ENCODE results near the gene ISLR2.
"Not testable (repeated sequence)": the region's sequence is repeated elsewhere in the genome, so short reads cannot be mapped to it uniquely, and the experiment has no call there.

Gene ISLR2, protein sequence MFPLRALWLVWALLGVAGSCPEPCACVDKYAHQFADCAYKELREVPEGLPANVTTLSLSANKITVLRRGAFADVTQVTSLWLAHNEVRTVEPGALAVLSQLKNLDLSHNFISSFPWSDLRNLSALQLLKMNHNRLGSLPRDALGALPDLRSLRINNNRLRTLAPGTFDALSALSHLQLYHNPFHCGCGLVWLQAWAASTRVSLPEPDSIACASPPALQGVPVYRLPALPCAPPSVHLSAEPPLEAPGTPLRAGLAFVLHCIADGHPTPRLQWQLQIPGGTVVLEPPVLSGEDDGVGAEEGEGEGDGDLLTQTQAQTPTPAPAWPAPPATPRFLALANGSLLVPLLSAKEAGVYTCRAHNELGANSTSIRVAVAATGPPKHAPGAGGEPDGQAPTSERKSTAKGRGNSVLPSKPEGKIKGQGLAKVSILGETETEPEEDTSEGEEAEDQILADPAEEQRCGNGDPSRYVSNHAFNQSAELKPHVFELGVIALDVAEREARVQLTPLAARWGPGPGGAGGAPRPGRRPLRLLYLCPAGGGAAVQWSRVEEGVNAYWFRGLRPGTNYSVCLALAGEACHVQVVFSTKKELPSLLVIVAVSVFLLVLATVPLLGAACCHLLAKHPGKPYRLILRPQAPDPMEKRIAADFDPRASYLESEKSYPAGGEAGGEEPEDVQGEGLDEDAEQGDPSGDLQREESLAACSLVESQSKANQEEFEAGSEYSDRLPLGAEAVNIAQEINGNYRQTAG

DNA sequence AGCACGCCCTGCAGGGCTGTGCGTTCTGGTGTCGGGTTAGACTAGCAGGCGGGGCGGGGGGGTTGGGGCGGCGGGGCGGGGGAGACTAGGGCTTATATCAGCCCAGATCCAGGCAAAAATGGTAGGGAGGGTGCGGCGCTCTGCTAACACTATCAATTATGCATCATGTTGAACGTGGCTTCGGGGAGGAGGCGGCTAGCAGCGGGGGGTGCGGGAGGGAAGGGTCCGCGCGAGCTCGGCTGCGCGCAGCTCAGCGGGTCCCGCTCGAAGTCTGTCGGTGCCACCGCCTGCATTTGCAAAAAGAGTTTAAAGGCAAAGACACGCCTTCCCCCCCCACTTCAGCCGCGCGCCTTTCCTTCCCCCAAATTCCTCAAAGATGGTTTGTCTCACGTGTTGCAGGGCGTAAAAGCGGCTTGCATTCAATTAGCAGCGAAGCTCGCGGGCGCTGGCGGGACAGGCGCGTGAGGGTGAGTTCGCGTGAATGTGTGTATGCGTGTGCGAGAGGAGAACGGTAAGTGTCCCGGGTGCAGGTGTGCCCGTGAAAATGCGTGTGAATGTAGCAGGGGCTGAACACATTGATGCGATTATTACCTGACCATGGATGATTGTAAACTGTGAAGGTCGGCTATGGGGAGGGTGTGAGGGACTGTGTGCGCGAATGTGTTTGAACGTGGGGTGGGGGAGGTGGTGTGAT, at the start of gene ISLR2:
Gene ISLR2, plus strand, starts transcription at position 432 of the 694 bp plus-strand sequence. CDS start 2,169 bp downstream, outside the sequence.
- DNase-seq (ENCODE audit: low spot score): peak; percentile 27

DNA sequence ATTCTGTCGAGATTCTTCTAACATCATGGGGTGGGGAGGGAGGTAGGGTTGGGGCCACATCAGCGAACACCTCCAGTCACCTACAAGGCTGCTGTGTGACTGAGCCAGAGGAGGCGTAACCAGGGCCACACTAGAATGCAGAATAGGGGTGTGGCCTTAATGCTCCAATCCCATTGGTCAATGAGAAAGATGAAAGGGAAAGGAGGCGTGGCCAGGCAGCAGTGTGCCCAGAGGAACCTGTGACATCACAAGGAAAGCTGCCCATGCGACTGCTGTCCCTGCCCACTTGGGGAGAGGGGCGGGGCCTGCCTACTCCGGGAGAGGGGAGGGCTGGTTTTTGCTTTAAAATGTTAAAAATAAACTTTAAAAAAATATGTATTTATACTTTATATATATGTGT, 47.9 kb upstream of the ISLR2 start, which contains the start of gene GOLGA6A:
Gene GOLGA6A, minus strand, starts transcription at position 101 of the 400 bp plus-strand sequence. Its CDS starts 41 bp downstream, at position 60.
- DNase-seq (ENCODE audit: low spot score): not testable (repeated sequence)

DNA sequence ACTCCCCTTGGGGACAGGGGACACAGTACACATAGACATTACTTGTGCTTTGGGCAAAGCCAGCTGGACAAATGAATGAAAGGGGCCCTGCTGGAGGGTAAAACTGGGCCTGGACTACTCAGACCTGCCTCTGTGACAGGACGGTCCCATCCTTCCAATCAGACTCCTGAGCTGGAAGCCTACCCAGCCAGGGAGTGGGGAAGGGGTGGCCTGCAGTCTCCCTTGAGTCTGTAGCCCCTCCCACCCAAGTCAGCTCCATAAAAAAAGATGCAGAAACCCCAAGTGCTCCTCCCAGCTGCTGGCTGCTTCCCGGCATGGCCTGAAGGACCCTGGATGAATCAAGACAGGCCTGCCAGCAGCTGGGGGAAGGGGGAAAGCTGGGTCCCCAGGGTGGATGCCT, 35.8 kb upstream of the ISLR2 start:
- not testable (repeated sequence) for DNase-seq (ENCODE audit: low spot score)

DNA sequence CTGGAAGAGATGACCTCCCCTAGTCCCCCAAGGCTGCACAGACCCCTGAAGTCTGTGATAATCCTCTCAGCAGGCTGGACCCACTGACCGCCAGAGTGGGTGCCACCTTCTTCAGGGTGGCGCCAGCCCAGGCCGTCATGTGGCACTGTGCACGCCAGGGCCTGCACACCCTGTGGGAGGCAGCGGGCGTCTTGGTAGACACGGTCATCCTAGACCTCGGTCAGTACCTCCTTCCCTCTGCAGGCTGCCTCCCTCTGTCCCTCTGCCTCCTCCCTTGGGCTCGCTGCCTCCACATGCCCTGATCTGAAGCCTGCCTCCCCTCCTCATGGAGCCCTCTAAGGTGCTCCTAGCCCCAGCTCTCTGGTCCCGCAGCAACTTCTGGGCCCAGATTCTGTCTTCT, 34.8 kb upstream of the ISLR2 start:
- not testable (repeated sequence) for DNase-seq (ENCODE audit: low spot score)

- DNase-seq (ENCODE audit: low spot score): not testable (repeated sequence)
Observed at GRCh38 chr15:74096753-74097474, 33.5 kb upstream of the ISLR2 start.

DNA sequence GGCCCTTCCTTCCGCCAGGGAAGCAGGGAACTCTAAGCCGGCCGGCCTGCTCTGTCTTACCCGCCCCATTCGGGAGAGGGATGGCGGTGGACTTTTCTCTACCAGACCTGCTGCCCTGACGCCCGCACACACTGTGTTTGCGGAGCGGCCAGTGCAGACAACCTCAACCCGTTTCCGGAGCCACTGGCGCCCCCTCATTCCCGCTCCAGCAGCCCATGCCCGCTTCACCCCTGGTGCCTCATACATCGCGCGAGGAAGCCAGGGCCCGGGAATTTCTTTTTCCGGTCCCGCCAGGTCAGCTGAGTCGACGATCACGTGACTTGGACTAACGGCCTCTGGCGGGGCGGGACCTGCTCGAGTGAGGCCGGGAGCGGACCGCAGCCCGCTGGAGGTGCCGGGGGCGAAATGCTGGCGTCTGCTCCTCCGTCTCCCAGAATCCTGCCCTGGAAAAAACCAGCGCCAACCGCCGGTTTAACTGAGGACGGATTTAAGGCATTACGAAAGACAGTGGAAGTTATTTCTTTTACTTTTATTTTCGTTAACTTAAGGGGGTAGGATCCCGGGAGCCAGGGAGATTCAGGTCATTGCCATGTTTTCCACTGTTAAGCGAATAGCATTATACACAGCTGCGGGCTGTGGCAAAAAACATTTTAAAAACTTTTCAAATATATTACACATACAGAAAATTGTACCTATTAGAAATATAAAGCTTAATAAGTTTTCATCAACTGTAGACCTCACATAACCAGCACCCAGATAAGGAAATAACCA, 30.2 kb upstream of the ISLR2 start:
- peak; percentile 88 for DNase-seq (ENCODE audit: low spot score)

GRCh38 chr15:74108111-74108510, 22.3 kb upstream of the ISLR2 start:
- no peak for DNase-seq (ENCODE audit: low spot score)

DNA sequence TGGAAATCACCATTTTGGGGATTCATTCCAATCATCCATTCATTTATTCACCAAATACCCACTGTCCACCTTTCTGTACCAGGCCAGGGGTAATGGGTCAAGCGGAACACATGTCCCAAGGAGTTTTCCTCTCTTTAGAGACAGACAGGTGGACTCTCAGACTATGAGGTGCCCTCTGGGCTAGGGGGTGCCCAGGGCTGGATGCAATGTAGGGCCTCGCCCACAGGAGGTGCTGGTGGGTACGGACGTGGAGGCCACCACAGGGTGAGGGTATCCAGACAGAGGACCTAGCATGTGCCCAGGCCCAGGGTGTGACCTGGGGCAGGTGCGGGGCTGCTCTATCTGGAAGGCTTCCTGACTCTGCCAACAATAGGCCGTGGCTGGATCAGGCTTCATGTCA, 21.8 kb upstream of the ISLR2 start:
- not testable (repeated sequence) for DNase-seq (ENCODE audit: low spot score)

GRCh38 chr15:74109713-74110112, 20.7 kb upstream of the ISLR2 start:
- DNase-seq (ENCODE audit: low spot score): no peak

DNA sequence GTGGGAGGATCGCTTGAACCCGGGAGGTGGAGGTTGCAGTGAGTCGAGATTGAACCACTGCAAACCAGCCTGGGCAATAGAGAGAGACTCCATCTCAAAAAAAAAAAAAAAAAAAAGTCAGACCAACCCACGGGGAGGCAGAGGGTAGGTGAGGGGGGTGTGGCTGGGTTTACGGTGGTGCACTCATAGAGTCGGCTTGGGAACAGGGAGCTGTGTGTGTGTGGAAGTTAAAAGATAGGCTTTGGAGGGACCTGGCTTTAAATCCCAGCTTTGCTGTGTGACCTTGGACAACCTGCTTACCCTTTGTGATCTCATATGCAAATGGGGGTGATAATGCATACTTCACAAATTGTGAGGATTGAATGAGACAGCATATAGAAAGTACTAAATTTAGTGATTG, 10.0 kb upstream of the ISLR2 start:
- DNase-seq (ENCODE audit: low spot score): no peak

GRCh38 chr15:74121039-74121438, 9.3 kb upstream of the ISLR2 start:
- DNase-seq (ENCODE audit: low spot score): no peak

DNA sequence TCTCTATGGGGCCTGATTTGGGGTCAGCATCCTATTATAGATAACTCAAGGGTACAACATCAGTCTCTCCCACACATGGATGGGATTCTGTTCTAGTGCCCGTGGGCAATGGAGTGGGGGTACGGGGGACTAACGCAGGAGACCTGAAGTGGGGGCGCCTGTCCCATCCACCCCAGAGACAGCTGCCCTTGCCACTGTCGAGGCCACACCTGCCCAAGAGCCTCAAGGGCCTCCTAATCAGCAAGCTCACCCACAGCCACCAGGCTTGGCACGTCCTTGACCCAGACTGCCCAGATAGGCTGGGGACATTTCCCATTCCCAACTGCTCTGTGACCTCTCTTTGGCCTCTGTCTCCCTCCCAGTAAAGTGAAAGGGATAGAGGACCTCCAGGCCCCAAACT, 8.5 kb upstream of the ISLR2 start:
- no peak for DNase-seq (ENCODE audit: low spot score)

- DNase-seq (ENCODE audit: low spot score): no peak
Observed at GRCh38 chr15:74122403-74123130, 7.8 kb upstream of the ISLR2 start.

GRCh38 chr15:74123131-74123429, 7.3 kb upstream of the ISLR2 start:
- no peak for DNase-seq (ENCODE audit: low spot score)

GRCh38 chr15:74123658-74124057, 6.7 kb upstream of the ISLR2 start:
- DNase-seq (ENCODE audit: low spot score): no peak

DNA sequence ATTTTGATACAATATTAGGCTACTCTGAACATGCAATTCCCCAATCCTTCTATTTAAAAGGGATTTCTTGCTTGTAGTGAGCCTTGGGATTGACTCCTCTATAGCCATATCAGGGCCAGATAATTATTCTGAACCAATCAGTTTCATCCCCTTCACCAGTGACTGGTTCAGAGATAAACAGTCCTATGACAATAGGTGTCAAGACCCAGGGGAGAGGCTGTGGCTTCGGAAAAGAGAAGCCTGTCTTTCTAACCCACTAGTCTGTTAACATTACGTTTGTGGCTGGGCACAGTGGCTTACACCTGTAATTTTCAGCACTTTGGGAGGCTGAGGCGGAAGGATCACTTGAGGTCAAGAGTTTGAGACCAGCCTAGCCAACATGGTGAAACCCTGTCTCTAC, 6.2 kb upstream of the ISLR2 start:
- no peak for DNase-seq (ENCODE audit: low spot score)

GRCh38 chr15:74124759-74125158, 5.6 kb upstream of the ISLR2 start:
- peak; percentile 13 for DNase-seq (ENCODE audit: low spot score)

- DNase-seq (ENCODE audit: low spot score): peak; percentile 87
Observed at GRCh38 chr15:74127255-74127953, 3.0 kb upstream of the ISLR2 start.

GRCh38 chr15:74127954-74128784, 2.2 kb upstream of the ISLR2 start:
- no peak for DNase-seq (ENCODE audit: low spot score)

Data from AG08395 (cell line).